SK-N-SH treated with all-trans-retinoic acid at 6 μM for 48 hours (cell line): ENCODE measurements around the gene SERHL2.
"Not testable (repeated sequence)": the region's sequence is repeated elsewhere in the genome, so short reads cannot be mapped to it uniquely, and the experiment has no call there.

Source experiments
- ATAC-seq: fragments of 200-7000 bp; cut with Tn5 transposase; 3 replicates; pipeline ENCODE4 v1.9.1; 2020; ENCODE audit warnings: mild to moderate bottlenecking, moderate library complexity
- CSDC2 ChIP-seq: fragments of 250-450 bp; sonication (Bioruptor Pico); IDR thresholded peaks from 2 replicates; pipeline ENCODE4 v1.5.0; 2020; ENCODE audit warnings: mild to moderate bottlenecking, moderate library complexity
- ESRRG ChIP-seq: fragments of 250-450 bp; sonication (Bioruptor Pico); IDR thresholded peaks from 2 replicates; pipeline ENCODE4 v1.6.1; 2021; ENCODE audit warnings: mild to moderate bottlenecking
- GLIS3 ChIP-seq: fragments of 250-450 bp; sonication (Bioruptor Pico); IDR thresholded peaks from 2 replicates; pipeline ENCODE4 v1.5.0; 2020; ENCODE audit warnings: mild to moderate bottlenecking, moderate library complexity
- OSR1 ChIP-seq: fragments of 250-450 bp; sonication (Bioruptor Pico); IDR thresholded peaks from 2 replicates; pipeline ENCODE4 v1.8.0; 2022; ENCODE audit warnings: moderate library complexity, mild to moderate bottlenecking, inconsistent platforms
- PPARA ChIP-seq: fragments of 250-450 bp; sonication (Bioruptor Pico); IDR thresholded peaks from 2 replicates; pipeline ENCODE4 v1.5.0; 2020; ENCODE audit warnings: mild to moderate bottlenecking, borderline replicate concordance
- RARB ChIP-seq: fragments of 250-450 bp; sonication (Bioruptor Pico); IDR thresholded peaks from 2 replicates; pipeline ENCODE4 v1.8.0; 2021; ENCODE audit warnings: mild to moderate bottlenecking, moderate library complexity
- SNAI2 ChIP-seq: fragments of 250-450 bp; sonication (Bioruptor Pico); IDR thresholded peaks from 2 replicates; pipeline ENCODE4 v1.5.0; 2020; ENCODE audit warnings: mild to moderate bottlenecking, moderate library complexity
- TCF4 ChIP-seq: fragments of 250-450 bp; sonication (Bioruptor Pico); IDR thresholded peaks from 2 replicates; pipeline ENCODE4 v1.8.0; 2021; ENCODE audit warnings: mild to moderate bottlenecking, moderate library complexity, borderline replicate concordance
- TOX ChIP-seq: fragments of 250-450 bp; sonication (Bioruptor Pico); IDR thresholded peaks from 2 replicates; pipeline ENCODE4 v1.8.0; 2021; ENCODE audit warnings: mild to moderate bottlenecking, moderate library complexity, borderline replicate concordance
- ZC3H10 ChIP-seq: fragments of 250-450 bp; sonication (Bioruptor Pico); IDR thresholded peaks from 2 replicates; pipeline ENCODE4 v1.5.1; 2021; ENCODE audit warnings: mild to moderate bottlenecking, moderate library complexity
- ZFP3 ChIP-seq: fragments of 250-450 bp; sonication (Bioruptor Pico); IDR thresholded peaks from 2 replicates; pipeline ENCODE4 v1.5.0; 2020; ENCODE audit warnings: mild to moderate bottlenecking, moderate library complexity
- ZFP30 ChIP-seq: fragments of 450-650 bp; formaldehyde crosslinking; IDR thresholded peaks from 2 replicates; pipeline ENCODE4 v1.5.0; 2022; ENCODE audit warnings: mild to moderate bottlenecking, moderate library complexity
- ZNF8 ChIP-seq: fragments of 450-650 bp; formaldehyde crosslinking; IDR thresholded peaks from 2 replicates; pipeline ENCODE4 v1.5.0; 2020; ENCODE audit warnings: mild to moderate bottlenecking, moderate library complexity
- TF ChIP-seq, protein P1 (sequence below): fragments of 250-450 bp; sonication (Bioruptor Pico); IDR thresholded peaks from 2 replicates; pipeline ENCODE4 v1.8.0; 2021; ENCODE audit warnings: low read depth, mild to moderate bottlenecking, moderate library complexity, borderline replicate concordance
- TF ChIP-seq, protein P2 (sequence below): fragments of 250-450 bp; sonication (Bioruptor Pico); IDR thresholded peaks from 2 replicates; pipeline ENCODE4 v1.5.1; 2021; ENCODE audit warnings: mild to moderate bottlenecking, moderate library complexity
- TF ChIP-seq, protein P3 (sequence below): fragments of 250-450 bp; sonication (Bioruptor Pico); IDR thresholded peaks from 2 replicates; pipeline ENCODE4 v1.8.0; 2020; ENCODE audit warnings: mild to moderate bottlenecking, moderate library complexity, borderline replicate concordance
- TF ChIP-seq, protein P4 (sequence below): fragments of 250-450 bp; sonication (Bioruptor Pico); IDR thresholded peaks from 2 replicates; pipeline ENCODE4 v1.5.0; 2020; ENCODE audit warnings: mild to moderate bottlenecking, moderate library complexity
- TF ChIP-seq, protein P5 (sequence below): fragments of 250-450 bp; sonication (Bioruptor Pico); IDR thresholded peaks from 2 replicates; pipeline ENCODE4 v1.5.1; 2020; ENCODE audit warnings: low read depth, mild to moderate bottlenecking, moderate library complexity

The SERHL2 gene

DNA sequence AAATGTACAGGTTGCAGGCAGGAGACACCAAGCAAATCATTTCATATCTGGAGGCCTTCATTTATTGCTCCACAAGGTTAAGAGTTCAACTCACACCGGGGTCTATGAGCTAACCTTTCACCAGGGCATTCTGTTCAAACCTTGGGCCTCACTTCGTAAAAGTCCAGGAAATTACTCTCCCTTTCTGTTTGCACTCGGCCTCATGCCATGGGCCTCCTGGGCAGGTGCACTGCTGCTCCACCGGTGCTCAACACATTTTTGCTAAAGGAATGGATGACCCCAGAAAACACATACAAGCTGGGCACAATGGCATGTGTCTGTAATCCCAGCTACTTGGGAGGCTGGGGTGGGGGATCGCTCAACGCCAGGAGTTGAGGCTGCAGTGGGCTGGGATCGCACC lies 17.6 kb upstream of the SERHL2 start:
- TF ChIP-seq GLIS3 (CRISPR knock-in tag) (no peak), CSDC2 (CRISPR knock-in tag) (no peak), ZNF8 (no peak), SNAI2 (CRISPR knock-in tag) (no peak), ZFP30 (no peak), TCF4 (CRISPR knock-in tag) (no peak), ZC3H10 (CRISPR knock-in tag) (no peak), RARB (CRISPR knock-in tag) (no peak), ZFP3 (CRISPR knock-in tag) (no peak), OSR1 (CRISPR knock-in tag) (no peak), TOX (no peak)
- TF ChIP-seq, protein P1, sequence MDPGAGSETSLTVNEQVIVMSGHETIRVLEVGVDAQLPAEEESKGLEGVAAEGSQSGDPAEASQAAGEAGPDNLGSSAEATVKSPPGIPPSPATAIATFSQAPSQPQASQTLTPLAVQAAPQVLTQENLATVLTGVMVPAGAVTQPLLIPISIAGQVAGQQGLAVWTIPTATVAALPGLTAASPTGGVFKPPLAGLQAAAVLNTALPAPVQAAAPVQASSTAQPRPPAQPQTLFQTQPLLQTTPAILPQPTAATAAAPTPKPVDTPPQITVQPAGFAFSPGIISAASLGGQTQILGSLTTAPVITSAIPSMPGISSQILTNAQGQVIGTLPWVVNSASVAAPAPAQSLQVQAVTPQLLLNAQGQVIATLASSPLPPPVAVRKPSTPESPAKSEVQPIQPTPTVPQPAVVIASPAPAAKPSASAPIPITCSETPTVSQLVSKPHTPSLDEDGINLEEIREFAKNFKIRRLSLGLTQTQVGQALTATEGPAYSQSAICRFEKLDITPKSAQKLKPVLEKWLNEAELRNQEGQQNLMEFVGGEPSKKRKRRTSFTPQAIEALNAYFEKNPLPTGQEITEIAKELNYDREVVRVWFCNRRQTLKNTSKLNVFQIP (CRISPR knock-in tag) = no peak
- TF ChIP-seq, protein P2, sequence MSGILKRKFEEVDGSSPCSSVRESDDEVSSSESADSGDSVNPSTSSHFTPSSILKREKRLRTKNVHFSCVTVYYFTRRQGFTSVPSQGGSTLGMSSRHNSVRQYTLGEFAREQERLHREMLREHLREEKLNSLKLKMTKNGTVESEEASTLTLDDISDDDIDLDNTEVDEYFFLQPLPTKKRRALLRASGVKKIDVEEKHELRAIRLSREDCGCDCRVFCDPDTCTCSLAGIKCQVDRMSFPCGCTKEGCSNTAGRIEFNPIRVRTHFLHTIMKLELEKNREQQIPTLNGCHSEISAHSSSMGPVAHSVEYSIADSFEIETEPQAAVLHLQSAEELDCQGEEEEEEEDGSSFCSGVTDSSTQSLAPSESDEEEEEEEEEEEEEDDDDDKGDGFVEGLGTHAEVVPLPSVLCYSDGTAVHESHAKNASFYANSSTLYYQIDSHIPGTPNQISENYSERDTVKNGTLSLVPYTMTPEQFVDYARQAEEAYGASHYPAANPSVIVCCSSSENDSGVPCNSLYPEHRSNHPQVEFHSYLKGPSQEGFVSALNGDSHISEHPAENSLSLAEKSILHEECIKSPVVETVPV (CRISPR knock-in tag) = no peak
- TF ChIP-seq, protein P3, sequence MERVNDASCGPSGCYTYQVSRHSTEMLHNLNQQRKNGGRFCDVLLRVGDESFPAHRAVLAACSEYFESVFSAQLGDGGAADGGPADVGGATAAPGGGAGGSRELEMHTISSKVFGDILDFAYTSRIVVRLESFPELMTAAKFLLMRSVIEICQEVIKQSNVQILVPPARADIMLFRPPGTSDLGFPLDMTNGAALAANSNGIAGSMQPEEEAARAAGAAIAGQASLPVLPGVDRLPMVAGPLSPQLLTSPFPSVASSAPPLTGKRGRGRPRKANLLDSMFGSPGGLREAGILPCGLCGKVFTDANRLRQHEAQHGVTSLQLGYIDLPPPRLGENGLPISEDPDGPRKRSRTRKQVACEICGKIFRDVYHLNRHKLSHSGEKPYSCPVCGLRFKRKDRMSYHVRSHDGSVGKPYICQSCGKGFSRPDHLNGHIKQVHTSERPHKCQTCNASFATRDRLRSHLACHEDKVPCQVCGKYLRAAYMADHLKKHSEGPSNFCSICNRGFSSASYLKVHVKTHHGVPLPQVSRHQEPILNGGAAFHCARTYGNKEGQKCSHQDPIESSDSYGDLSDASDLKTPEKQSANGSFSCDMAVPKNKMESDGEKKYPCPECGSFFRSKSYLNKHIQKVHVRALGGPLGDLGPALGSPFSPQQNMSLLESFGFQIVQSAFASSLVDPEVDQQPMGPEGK = no peak
- TF ChIP-seq, protein P4, sequence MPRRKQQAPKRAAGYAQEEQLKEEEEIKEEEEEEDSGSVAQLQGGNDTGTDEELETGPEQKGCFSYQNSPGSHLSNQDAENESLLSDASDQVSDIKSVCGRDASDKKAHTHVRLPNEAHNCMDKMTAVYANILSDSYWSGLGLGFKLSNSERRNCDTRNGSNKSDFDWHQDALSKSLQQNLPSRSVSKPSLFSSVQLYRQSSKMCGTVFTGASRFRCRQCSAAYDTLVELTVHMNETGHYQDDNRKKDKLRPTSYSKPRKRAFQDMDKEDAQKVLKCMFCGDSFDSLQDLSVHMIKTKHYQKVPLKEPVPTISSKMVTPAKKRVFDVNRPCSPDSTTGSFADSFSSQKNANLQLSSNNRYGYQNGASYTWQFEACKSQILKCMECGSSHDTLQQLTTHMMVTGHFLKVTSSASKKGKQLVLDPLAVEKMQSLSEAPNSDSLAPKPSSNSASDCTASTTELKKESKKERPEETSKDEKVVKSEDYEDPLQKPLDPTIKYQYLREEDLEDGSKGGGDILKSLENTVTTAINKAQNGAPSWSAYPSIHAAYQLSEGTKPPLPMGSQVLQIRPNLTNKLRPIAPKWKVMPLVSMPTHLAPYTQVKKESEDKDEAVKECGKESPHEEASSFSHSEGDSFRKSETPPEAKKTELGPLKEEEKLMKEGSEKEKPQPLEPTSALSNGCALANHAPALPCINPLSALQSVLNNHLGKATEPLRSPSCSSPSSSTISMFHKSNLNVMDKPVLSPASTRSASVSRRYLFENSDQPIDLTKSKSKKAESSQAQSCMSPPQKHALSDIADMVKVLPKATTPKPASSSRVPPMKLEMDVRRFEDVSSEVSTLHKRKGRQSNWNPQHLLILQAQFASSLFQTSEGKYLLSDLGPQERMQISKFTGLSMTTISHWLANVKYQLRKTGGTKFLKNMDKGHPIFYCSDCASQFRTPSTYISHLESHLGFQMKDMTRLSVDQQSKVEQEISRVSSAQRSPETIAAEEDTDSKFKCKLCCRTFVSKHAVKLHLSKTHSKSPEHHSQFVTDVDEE (CRISPR knock-in tag) = no peak
- TF ChIP-seq, protein P5, sequence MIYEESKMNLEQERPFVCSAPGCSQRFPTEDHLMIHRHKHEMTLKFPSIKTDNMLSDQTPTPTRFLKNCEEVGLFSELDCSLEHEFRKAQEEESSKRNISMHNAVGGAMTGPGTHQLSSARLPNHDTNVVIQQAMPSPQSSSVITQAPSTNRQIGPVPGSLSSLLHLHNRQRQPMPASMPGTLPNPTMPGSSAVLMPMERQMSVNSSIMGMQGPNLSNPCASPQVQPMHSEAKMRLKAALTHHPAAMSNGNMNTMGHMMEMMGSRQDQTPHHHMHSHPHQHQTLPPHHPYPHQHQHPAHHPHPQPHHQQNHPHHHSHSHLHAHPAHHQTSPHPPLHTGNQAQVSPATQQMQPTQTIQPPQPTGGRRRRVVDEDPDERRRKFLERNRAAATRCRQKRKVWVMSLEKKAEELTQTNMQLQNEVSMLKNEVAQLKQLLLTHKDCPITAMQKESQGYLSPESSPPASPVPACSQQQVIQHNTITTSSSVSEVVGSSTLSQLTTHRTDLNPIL (CRISPR knock-in tag) = no peak
- ATAC-seq = no peak

DNA sequence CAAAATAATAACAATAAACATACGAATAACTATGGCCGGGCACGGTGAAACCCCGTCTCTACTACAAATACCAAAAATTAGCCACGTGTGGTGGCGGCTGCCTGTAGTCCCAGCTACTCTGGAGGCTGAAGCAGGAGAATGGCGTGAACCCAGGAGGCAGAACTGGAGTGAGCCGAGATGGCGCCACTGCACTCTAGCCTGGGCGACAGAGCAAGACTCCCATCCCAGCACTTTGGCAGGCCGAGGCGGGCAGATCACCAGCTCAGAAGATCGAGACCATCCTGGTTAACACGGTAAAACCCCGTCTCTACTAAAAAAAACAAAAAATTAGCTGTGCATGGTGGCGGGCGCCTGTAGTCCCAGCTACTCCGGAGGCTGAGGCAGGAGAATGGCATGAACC lies 17.1 kb upstream of the SERHL2 start:
- not testable (repeated sequence) for ATAC-seq

DNA sequence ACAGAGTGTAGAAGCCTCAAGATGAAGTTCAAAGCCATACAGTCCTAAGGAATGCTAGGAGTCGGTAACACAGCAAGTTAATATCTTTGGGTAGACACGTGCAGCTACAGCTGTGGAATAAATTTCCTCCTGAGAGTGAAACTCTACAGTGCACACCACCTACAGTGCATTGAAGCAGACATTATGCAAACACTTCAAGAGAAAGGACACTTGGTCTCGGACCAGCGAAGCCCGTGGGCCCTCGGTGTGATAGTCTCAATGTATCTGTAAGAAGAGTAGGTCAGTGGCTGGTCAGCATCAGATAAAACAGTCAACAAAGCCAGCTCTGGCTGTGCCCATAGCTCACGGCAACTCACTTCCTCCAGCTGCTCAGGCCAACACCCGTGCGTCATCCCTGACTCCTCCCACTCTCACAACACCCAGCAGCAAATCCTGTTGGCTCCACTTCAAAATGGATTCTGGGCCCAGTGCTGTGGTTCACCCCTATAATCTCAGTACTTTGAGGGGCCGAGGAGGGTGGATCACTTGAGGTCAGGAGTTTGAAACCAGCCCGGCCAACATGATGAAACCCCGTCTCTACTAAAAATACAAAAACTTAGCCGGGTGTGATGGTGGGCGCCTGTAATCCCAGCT lies 16.4 kb upstream of the SERHL2 start:
- ATAC-seq = peak; percentile 51

DNA sequence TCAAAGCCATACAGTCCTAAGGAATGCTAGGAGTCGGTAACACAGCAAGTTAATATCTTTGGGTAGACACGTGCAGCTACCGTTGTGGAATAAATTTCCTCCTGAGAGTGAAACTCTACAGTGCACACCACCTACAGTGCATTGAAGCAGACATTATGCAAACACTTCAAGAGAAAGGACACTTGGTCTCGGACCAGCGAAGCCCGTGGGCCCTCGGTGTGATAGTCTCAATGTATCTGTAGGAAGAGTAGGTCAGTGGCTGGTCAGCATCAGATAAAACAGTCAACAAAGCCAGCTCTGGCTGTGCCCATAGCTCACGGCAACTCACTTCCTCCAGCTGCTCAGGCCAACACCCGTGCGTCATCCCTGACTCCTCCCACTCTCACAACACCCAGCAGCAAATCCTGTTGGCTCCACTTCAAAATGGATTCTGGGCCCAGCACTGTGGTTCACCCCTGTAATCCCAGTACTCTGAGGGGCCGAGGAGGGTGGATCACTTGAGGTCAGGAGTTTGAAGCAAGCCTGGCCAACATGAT lies 14.5 kb upstream of the SERHL2 start:
- ATAC-seq = peak; percentile 61; the same call in 2 of the 3 replicates

DNA sequence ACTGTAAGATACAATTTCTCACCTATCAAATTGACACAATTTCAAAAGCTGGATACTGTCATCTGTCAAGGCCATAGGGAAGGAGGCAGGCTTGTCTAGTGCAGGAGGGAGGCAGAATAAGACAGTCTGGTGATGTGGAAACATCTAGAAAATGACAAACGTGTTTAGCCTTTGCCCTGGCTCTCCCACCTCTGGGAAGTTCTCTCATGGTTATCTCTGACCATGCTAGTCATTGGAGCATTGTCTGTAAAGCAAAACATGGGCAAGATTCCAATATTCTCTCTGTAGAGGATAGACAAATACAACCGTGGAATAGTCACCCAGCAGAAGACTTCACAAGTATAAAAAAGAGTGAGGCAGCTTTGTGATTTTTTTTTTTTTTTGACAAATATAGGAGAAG lies 9.1 kb upstream of the SERHL2 start:
- no peak for ATAC-seq
- TF ChIP-seq SNAI2 (CRISPR knock-in tag) (no peak), RARB (CRISPR knock-in tag) (no peak), PPARA (CRISPR knock-in tag) (no peak), GLIS3 (CRISPR knock-in tag) (no peak), ESRRG (CRISPR knock-in tag) (no peak)
- TF ChIP-seq, protein P5 (CRISPR knock-in tag) = no peak
- TF ChIP-seq, protein P2 (CRISPR knock-in tag) = no peak
